HG02870 (cell line): ENCODE measurements around the gene CBLN3.

Source experiments
- ATAC-seq: cut with Tn5 transposase; IDR thresholded peaks from one replicate; pipeline ENCODE4 v1.9.1; 2021; ENCODE audit warnings: mild to moderate bottlenecking, moderate library complexity; ENCODE audit not compliant: unreplicated experiment

CBLN3 gene

GRCh38 chr14:24439830-24440605, 10.6 kb upstream of the CBLN3 start:
- no peak for ATAC-seq

- no peak for ATAC-seq
Observed at GRCh38 chr14:24439257-24439656, 9.8 kb upstream of the CBLN3 start.

- no peak for ATAC-seq
Observed at GRCh38 chr14:24438223-24439097, 9.0 kb upstream of the CBLN3 start.

DNA sequence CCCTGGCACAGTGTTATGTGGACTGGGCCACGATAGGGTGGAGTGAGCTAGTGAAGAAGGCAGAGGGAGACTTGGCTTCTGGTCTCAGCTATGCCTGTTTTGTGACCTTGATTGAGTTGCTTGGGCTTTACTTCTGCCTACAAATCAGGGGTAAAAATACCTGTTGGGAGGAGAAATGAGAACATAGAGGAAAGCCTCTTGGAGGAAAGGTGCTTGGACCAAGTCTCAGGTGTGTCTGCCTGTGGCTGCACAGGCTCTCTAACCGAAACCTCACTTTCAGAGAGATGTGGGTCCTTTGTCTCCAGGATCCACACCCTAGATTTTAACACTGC, 8.2 kb upstream of the CBLN3 start:
- ATAC-seq = no peak

DNA sequence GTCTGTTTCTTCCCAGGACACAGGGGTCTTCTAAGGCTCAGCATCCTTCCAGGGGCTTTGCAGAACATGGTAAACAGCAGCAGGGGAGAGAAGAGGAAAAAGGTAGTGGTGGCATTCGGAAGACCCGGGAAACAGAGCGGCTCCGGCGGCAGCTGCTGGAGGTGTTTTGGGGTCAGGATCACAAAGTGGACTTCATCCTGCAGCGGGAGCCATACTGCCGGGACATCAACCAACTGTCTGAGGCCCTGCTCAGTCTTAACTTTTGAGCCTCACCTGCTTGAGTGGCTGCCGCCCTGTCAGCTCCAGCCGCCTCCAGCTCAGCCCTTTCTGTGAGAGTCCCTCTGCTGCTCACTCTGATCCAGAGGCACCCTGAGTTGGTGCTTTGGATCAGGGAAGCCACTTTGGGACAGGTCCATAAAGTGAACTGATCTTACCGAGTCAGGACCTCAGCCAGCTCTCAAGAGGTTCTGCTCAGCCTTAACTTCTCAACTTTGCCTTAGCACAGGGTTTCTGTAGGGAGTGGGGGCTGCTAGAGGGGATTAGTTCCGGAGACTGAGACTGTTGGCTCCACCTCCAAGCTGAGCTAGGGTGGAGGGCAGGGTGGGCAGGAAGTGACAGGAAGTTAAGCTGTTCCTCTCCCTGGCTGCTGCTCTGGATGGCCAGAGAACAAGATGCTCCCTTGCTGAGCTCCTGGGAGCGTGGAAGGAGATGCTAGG, 7.7 kb upstream of the CBLN3 start:
- ATAC-seq = no peak

GRCh38 chr14:24436355-24437019, 7.0 kb upstream of the CBLN3 start:
- peak; percentile 39 for ATAC-seq

DNA sequence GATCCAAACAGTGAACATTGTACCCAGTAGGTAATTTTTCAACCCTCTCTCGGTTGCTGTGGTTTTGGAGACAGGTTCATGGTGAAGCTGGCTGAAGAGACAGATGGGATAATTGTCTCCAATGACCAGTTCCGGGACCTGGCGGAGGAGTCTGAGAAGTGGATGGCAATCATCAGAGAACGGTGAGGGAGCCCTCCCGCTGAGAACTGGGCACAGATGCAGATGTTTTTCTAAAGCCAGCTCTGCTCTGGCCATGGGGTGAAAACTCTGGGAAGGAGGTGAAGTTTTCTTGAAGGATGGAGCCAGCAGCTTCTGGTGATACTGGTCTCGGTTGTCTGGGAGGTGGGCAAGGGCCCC, 6.5 kb upstream of the CBLN3 start:
- no peak for ATAC-seq

GRCh38 chr14:24435192-24435810, 5.8 kb upstream of the CBLN3 start:
- ATAC-seq = no peak

GRCh38 chr14:24434676-24435075, 5.2 kb upstream of the CBLN3 start:
- no peak for ATAC-seq

GRCh38 chr14:24434036-24434435, 4.6 kb upstream of the CBLN3 start:
- ATAC-seq = no peak

DNA sequence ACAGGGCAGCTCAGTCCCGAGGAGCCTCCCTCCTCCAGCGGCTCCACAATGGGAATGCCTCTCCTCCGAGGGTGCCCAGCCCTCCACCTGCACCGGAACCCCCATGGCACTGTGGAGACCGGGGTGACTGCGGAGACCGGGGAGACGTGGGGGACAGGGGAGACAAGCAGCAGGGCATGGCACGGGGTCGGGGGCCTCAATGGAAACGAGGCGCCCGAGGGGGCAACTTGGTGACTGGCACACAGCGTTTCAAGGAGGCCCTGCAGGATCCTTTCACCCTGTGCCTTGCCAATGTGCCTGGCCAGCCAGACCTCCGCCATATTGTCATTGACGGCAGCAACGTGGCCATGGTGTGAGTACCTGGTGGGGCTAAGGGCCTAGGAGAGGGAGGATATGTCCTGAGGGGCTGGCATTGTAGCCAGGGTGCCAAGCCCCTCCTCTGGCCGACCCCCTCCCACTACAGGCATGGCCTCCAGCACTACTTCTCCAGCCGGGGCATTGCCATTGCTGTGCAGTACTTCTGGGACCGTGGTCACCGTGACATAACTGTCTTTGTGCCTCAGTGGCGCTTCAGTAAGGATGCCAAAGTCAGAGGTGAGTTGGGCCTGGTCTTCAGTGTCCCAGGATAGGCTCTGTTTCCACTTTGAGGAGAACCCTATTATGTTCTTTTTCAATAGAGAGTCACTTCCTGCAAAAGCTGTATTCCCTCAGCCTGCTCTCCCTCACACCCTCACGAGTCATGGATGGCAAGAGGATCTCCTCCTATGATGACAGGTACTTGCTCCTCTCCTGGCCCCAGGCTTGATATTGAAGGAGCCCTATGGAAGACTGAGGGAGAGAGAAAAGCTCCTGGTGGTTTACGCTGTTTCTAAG, 3.0 kb upstream of the CBLN3 start:
- ATAC-seq = no peak

- peak; percentile 46 for ATAC-seq
Observed at GRCh38 chr14:24431569-24432258, 2.2 kb upstream of the CBLN3 start.

DNA sequence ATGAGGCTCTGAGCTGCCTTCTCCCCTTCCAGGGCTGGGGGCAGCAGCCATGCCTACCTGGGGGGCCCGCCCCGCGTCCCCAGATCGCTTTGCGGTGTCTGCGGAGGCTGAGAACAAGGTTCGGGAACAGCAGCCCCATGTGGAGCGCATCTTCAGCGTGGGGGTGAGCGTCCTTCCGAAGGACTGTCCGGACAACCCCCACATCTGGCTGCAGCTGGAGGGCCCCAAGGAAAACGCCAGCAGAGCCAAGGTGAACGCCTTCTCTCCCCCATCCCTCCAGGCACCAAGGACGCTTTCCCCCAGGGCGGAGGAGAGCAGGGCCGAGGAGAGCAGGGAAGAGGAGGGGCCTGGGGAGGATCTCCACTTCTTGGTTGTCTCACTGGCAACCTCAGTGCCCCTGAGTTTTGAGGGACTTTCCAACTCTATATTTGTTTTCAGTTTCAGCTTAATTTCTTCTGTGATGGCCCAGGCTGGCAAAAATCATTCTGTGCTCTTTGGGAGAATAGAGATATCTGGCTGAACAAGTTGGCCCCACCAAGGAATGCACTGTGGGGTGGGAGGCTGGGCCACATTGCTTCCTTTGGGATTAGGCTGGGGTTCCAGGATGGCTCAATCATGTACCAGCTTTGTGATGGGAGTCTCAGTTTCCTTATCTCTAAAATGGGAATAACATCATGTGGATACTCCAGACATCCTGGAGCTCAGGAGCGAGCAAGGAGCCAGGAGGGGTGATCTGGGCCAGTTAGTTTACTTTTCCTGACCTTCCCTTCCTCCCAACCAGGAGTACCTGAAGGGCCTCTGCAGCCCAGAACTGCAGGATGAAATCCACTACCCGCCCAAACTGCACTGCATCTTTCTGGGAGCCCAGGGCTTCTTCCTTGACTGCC, 1.5 kb upstream of the CBLN3 start:
- ATAC-seq = peak; percentile 33

DNA sequence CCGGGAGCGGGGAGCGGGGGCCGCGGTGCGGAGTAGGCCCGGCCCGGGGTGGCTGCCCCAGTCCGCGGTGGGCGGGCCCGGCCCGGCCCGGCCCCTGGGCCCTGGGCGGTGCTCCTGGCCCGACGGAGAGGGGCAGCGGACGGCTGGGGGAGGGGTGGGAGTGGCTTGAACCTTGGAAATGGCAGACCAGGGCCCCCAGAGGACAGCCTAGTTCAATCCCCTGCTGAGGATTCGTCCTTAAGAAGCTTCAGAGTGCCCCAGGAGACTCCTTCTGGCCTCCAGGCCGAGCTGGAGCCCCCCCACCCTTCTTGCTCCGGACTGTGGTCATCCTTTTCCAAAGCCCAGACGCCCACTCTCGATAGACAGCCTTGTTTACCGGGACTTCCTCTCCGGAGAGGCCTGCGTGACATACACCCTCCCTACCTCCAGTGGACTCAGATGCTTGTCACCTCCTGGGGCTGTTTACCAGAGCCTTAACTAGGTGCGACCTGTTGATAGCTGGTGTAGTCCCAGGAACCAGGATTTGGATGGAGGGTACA, 744 bp upstream of the CBLN3 start:
- ATAC-seq = peak; percentile 57

GRCh38 chr14:24428628-24429394, 657 bp downstream of the CBLN3 start:
- no peak for ATAC-seq

DNA sequence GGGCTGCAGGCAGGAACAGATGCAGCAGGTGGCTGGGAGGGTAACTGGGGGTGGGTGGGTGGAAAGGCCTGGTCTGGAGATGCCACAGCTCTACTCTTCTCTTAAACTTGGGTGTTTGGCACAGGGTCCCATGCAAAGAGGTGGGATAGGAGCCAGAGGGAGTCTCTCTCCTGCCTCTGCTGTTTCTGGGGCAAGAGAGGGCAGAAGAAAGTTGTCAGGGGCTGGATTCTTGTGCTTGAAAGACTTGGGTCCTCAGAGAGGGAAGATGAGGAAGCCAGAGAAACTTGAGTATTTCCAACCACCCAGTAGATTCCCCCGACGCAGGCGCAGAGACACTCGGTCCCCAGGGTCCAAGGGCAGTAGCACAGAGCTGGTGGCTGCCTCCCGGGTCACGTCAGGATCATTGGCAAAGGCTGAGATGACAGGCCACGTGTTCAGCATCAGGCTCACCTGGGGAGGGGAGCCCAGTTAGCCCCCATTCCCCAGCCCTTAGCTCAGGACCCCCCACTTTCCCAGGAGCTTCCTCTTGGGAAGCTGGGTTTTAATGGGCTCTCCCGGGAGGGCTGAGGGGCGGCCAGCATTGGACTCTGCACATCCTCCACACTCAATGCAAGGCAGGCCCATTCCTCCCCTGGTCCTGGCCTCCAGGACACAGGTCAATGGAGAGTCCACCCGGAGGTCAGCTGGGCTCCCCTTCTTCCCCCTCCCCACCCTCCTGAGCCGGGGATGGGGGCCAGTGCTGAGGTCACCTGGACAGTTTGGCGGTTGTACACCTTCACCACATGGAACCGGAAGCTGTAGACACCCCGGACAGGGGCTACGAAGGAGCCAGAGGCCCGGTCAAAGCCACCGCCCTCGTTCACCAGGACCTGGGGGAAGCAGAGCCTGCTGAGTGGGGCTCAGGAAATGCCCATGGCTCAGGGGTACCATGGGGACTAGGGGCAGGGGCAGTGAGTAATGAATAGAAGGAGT, 1.6 kb downstream of the CBLN3 start:
- no peak for ATAC-seq
